ENCODE measurements around the gene PSMC1. TPM values are rescaled to one million over a fixed set of nuclear protein-coding genes. Genes with fewer than 3 reads are reported as not detected.

PSMC1 gene
- total RNA-seq, 1 donor from 2014 or later = 112 TPM

DNA sequence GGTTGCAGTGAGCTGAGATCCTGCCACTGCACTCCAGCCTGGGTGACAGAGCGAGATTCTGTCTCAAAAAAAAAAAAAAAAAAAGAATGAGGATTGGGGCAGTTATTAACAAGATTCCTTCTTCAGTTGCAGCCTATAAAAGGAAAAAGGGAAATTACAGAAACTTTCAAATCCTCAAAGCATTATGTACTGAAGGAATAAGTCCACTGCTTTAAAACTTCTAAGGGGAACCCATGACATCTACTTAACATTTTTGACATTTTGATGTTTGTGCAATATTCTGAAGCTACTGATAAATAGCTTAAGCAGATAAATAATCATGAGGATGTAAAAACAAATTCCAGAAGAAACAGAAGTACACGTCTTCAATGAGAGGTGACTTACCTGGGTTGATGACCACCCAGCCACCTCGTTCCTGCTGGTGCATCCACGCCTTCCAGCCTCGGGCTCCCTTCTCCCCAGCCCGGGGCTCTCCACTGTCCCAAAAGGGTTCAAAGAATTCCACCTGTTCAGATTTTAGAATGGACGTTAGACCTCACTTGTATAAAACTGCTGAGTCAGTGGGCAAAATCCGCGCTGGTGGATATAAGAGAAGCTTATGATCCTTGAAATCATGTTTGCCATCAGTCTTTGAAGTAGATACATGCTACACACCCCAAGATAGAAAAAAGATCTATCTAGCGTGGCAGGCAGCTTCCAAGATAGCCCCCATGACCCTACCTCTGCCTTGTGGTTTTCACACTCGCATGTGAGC lies 41.7 kb downstream of the PSMC1 start:
- Histone ChIP-seq H3K27me3 (ENCODE audit: insufficient read depth, low read length) (no peaks in the 10 kb centered on the region), H3K79me2 (ENCODE audit: insufficient read depth, low read length) (no peaks in the 10 kb centered on the region), H3K36me3 (ENCODE audit: insufficient read depth, low read length) (peaks cover 13% of the 10 kb centered on the region), H4K20me1 (ENCODE audit: insufficient read depth, low read length) (peaks cover 4% of the 10 kb centered on the region), H2AFZ (ENCODE audit: low read depth, low read length) (no peak overlapping the region), H3K9me3 (ENCODE audit: insufficient read depth, low read depth, low read length) (no peaks in the 10 kb centered on the region), H3K4me3 (ENCODE audit: insufficient read depth, low read depth, low read length) (no peak overlapping the region), H3K9ac (ENCODE audit: low read length) (no peak overlapping the region), H3K4me2 (ENCODE audit: low read length) (no peak overlapping the region), H3K27ac (ENCODE audit: low read depth, low read length) (no peak overlapping the region), H3K4me1 (ENCODE audit: insufficient read depth, low read length) (no peaks in the 10 kb centered on the region)
- Mint-ChIP-seq H3K4me3 (ENCODE audit: unreplicated experiment) (no peak overlapping the region), H3K27me3 (ENCODE audit: low read depth, unreplicated experiment) (no peaks in the 10 kb centered on the region), H3K27ac (ENCODE audit: unreplicated experiment) (no peak overlapping the region), H3K36me3 (ENCODE audit: low read depth, unreplicated experiment) (peaks cover 10% of the 10 kb centered on the region), H3K4me1 (ENCODE audit: low read depth, unreplicated experiment) (peaks cover 4% of the 10 kb centered on the region), H3K9me3 (ENCODE audit: unreplicated experiment) (no peaks in the 10 kb centered on the region)
- TF ChIP-seq, protein P1, sequence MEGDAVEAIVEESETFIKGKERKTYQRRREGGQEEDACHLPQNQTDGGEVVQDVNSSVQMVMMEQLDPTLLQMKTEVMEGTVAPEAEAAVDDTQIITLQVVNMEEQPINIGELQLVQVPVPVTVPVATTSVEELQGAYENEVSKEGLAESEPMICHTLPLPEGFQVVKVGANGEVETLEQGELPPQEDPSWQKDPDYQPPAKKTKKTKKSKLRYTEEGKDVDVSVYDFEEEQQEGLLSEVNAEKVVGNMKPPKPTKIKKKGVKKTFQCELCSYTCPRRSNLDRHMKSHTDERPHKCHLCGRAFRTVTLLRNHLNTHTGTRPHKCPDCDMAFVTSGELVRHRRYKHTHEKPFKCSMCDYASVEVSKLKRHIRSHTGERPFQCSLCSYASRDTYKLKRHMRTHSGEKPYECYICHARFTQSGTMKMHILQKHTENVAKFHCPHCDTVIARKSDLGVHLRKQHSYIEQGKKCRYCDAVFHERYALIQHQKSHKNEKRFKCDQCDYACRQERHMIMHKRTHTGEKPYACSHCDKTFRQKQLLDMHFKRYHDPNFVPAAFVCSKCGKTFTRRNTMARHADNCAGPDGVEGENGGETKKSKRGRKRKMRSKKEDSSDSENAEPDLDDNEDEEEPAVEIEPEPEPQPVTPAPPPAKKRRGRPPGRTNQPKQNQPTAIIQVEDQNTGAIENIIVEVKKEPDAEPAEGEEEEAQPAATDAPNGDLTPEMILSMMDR (IDR thresholded peaks at IDR 0.05; ENCODE audit: insufficient read depth, low read depth, low read length) = no peak
- no peak for TF ChIP-seq EZH2 (IDR thresholded peaks at IDR 0.05; ENCODE audit: insufficient read depth, low read length)
- no peak for FAIRE-seq
- DNase-seq (ENCODE audit: low read depth) = no peak

DNA sequence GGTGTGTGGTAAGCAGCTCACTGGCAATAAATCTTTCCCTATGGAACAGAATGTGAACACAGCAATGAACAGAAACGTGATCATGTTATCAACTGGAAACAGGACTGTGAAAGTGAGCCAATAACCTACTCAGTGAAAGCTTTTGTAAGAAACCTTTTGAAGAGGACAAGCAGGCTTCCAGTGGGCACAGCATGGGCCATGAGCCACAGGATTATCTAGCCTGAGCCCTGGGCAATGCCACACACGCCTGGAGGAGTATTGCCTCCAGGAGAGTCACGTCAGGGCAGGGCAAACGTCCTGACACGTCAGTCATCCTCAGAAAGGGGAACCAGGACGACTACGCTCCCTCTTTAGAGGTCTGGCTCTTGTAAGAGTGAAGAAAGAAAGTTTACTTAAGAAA lies 43.1 kb downstream of the PSMC1 start:
- no peak overlapping the region for H2AFZ ChIP-seq (ENCODE audit: low read depth, low read length)
- no peak overlapping the region for H3K4me3 ChIP-seq (ENCODE audit: insufficient read depth, low read depth, low read length)
- peaks cover 4% of the 10 kb centered on the region for H3K4me1 Mint-ChIP-seq (ENCODE audit: low read depth, unreplicated experiment)
- FAIRE-seq = no peak
- H3K27me3 ChIP-seq (ENCODE audit: insufficient read depth, low read length) = no peaks in the 10 kb centered on the region
- H3K36me3 Mint-ChIP-seq (ENCODE audit: low read depth, unreplicated experiment) = peaks cover 8% of the 10 kb centered on the region
- H3K4me1 ChIP-seq (ENCODE audit: insufficient read depth, low read length) = no peaks in the 10 kb centered on the region
- no peak overlapping the region for H3K27ac Mint-ChIP-seq (ENCODE audit: unreplicated experiment)
- H3K9me3 ChIP-seq (ENCODE audit: insufficient read depth, low read depth, low read length) = no peaks in the 10 kb centered on the region
- no peak for DNase-seq (ENCODE audit: low read depth)
- H3K79me2 ChIP-seq (ENCODE audit: insufficient read depth, low read length) = no peaks in the 10 kb centered on the region
- H3K9me3 Mint-ChIP-seq (ENCODE audit: unreplicated experiment) = no peaks in the 10 kb centered on the region
- no peak overlapping the region for H3K27ac ChIP-seq (ENCODE audit: low read depth, low read length)
- H3K9ac ChIP-seq (ENCODE audit: low read length) = no peak overlapping the region
- peaks cover 4% of the 10 kb centered on the region for H4K20me1 ChIP-seq (ENCODE audit: insufficient read depth, low read length)
- peaks cover 14% of the 10 kb centered on the region for H3K36me3 ChIP-seq (ENCODE audit: insufficient read depth, low read length)
- H3K4me2 ChIP-seq (ENCODE audit: low read length) = no peak overlapping the region
- TF ChIP-seq, protein P1 (IDR thresholded peaks at IDR 0.05; ENCODE audit: insufficient read depth, low read depth, low read length) = no peak
- TF ChIP-seq EZH2 (IDR thresholded peaks at IDR 0.05; ENCODE audit: insufficient read depth, low read length) = no peak
- H3K4me3 Mint-ChIP-seq (ENCODE audit: unreplicated experiment) = no peak overlapping the region
- H3K27me3 Mint-ChIP-seq (ENCODE audit: low read depth, unreplicated experiment) = no peaks in the 10 kb centered on the region

DNA sequence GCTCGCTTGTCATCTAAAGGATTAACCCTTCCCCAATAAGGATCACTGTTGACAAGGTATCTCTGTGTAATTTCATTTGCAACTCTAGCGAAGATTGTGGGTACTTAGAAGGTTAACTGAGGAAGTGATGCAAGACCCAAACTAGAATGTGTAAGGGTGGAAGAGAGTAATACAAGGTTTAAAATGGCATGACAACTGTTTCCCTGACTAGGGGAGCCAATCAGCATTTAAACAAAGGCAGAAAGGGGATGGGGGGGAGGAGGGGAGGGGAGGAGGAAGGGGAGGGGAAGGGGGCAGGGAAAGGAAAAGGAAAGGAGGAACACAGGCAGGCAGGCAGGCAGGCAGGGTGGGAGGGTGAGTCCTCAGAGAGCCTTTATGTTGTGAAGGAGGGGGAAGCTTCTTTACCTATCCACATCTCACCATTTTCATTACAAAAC lies 44.3 kb downstream of the PSMC1 start:
- Histone ChIP-seq H3K4me3 (ENCODE audit: insufficient read depth, low read depth, low read length) (no peak overlapping the region), H3K27me3 (ENCODE audit: insufficient read depth, low read length) (no peaks in the 10 kb centered on the region), H2AFZ (ENCODE audit: low read depth, low read length) (no peak overlapping the region), H3K27ac (ENCODE audit: low read depth, low read length) (no peak overlapping the region), H3K9me3 (ENCODE audit: insufficient read depth, low read depth, low read length) (no peaks in the 10 kb centered on the region), H3K4me2 (ENCODE audit: low read length) (no peak overlapping the region), H3K36me3 (ENCODE audit: insufficient read depth, low read length) (peaks cover 14% of the 10 kb centered on the region), H3K9ac (ENCODE audit: low read length) (no peak overlapping the region), H3K79me2 (ENCODE audit: insufficient read depth, low read length) (no peaks in the 10 kb centered on the region), H4K20me1 (ENCODE audit: insufficient read depth, low read length) (peaks cover 4% of the 10 kb centered on the region), H3K4me1 (ENCODE audit: insufficient read depth, low read length) (no peaks in the 10 kb centered on the region)
- no peaks in the 10 kb centered on the region for H3K27me3 Mint-ChIP-seq (ENCODE audit: low read depth, unreplicated experiment)
- H3K27ac Mint-ChIP-seq (ENCODE audit: unreplicated experiment) = no peak overlapping the region
- DNase-seq (ENCODE audit: low read depth) (no peak), FAIRE-seq (no peak)
- peaks cover 4% of the 10 kb centered on the region for H3K4me1 Mint-ChIP-seq (ENCODE audit: low read depth, unreplicated experiment)
- no peaks in the 10 kb centered on the region for H3K9me3 Mint-ChIP-seq (ENCODE audit: unreplicated experiment)
- no peak overlapping the region for H3K4me3 Mint-ChIP-seq (ENCODE audit: unreplicated experiment)
- no peak for TF ChIP-seq EZH2 (IDR thresholded peaks at IDR 0.05; ENCODE audit: insufficient read depth, low read length)
- TF ChIP-seq, protein P1 (IDR thresholded peaks at IDR 0.05; ENCODE audit: insufficient read depth, low read depth, low read length) = no peak
- H3K36me3 Mint-ChIP-seq (ENCODE audit: low read depth, unreplicated experiment) = peaks cover 8% of the 10 kb centered on the region
